Measurements from ENCODE around the gene BYSL.
A peak's percentile ranks its signal among the peaks of the same experiment; 100 is the strongest.

Gene BYSL, protein sequence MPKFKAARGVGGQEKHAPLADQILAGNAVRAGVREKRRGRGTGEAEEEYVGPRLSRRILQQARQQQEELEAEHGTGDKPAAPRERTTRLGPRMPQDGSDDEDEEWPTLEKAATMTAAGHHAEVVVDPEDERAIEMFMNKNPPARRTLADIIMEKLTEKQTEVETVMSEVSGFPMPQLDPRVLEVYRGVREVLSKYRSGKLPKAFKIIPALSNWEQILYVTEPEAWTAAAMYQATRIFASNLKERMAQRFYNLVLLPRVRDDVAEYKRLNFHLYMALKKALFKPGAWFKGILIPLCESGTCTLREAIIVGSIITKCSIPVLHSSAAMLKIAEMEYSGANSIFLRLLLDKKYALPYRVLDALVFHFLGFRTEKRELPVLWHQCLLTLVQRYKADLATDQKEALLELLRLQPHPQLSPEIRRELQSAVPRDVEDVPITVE

DNA sequence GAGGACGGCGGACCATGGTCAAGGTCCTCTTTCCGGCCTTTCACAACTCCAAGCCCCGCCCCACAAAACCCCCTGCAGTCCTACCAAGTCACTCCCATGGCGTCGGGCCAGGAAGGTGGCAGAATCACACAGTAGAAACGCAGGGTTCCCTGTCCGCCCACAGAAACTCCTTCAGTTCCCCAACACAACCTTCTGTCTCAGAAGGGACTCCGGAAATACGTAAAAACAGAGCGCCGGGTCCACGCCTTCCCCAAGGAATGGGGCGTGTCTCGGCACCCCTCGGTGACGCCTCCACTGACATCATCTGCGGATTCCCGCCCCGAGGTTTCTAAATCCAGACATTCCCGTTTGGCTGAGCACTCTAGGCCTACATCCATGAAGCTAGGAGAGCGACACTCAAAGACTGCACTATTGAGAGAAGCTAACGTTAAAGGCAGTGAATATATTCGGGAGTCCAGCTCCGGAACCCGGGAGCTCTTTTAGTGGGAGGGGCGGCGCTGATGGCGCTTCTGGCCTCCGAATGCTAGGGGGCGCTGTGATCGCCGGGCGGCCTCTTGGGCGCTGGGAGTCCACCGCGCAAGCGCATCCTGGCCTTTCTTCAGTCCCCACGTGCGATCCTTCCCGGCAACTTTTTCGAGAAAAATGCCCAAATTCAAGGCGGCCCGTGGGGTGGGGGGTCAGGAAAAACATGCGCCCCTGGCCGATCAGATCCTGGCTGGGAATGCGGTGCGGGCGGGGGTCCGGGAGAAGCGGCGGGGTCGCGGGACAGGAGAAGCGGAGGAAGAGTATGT, at the start of gene BYSL, which contains the start of gene MED20:
Gene BYSL (plus strand): TSS at position 579 of the 791 bp plus-strand sequence. CDS start 64 bp downstream, at position 643.
Gene MED20 (minus strand): TSS at position 219 of the 791 bp plus-strand sequence. CDS start 121 bp downstream, at position 98.
- peak; percentile 91 to 93 for DNase-seq (ENCODE audit: low read depth in 1 of 2, low spot score in 1 of 2)

DNA sequence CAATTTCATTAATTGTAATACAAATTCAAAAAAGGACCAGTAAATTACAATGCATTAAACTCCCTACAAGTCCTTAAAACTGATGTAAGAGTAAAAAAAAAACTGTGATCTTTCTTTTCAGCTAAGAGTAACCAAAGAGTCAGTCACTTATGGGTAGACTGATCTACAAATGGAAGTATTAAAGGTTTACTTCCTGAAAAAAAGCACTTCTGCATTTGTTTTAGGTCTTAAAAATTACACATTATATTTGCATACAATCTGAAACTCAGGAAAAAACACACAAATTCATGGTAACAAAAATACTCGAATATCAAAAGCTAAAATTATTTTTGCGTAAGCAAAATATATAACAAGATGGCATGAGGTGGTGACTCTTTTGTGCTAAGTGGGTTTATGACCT, 49.6 kb upstream of the BYSL start:
- DNase-seq (ENCODE audit: low read depth in 1 of 2, low spot score in 1 of 2): no peak

DNA sequence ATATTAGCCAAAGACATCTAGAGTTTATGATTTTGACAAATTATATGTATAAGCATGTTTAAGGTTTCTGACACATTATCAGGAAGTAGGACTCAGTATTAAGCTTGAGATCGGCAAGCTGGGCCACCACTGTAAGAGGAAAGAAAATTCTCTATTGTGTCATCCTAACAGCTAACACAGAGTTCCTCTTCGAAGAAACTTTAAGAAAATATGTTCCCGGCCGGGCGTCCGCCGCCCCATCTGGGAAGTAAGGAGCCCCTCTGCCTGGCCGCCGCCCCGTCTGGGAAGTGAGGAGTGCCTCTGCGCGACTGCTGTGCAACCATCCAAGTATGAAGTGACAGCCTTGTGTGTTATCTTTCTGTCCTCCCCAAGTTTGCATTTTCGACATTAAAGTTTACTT, 49.2 kb upstream of the BYSL start:
- DNase-seq (ENCODE audit: low read depth in 1 of 2, low spot score in 1 of 2): no peak

DNA sequence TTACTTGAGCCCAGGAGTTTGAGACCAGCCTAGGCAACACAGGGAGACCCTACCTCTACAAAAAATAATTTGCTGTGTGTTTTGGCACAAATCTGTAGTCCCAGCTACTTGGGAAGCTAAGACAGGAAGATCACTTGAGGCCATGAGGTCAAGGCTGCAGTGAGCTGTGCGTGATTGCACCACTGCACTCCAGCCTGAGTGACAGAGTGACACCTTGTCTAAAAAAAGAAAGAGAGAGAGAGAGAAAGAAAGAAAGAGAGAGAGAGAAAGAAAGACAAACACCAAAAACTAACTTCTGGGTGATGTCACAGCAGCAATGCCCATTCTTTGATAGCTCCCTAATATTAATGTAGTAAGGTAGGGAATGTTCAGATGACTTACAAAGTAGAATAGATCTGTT, 46.6 kb upstream of the BYSL start:
- DNase-seq (ENCODE audit: low read depth in 1 of 2, low spot score in 1 of 2): no peak

DNA sequence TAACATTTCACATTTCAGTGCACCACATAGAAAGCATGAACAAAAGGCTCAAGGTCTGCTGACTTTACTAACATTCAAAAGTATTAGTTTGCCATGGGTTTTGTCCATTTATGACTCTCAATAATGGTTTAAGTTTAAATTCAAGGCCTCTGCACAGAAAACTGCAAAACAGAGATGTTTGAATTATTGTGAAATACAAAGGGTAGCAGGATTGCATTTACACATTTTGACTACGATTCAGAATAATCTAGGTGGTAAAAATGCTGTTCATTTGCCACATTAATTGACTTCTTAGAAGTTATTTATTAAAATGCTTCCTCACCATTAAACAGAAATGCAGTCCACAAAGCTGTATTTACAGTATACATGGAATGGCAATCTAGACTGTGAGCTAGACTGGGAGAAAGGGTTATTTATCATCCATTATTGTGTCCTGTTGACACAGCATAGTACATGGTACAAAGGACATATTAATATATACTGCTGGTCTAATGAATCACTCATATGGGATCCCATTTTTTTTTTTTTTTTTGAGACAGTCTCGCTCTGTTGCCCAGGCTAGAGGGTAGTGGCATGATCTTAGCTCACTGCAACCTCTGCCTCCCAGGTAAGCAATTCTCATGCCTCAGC, 44.1 kb upstream of the BYSL start:
- no peak for DNase-seq (ENCODE audit: low read depth in 1 of 2, low spot score in 1 of 2)

DNA sequence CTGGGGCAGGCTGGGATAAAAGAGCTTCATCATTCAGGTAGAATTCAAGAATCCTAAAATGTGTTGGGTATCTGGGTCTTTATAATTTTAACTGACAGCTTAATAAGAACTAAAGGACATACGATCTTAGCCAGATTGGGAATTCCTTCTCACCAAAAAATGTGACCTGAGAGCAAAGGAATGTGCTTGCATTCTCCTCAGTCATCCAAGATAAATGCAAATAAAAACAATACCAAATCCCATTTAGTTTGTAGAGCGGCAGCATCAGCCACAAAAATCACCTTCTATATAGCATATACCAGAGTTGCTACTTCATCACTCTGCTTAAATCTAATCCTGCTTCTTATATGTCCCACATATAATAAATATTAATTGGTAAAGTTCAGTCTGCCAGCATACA, 43.1 kb upstream of the BYSL start:
- no peak for DNase-seq (ENCODE audit: low read depth in 1 of 2, low spot score in 1 of 2)

DNA sequence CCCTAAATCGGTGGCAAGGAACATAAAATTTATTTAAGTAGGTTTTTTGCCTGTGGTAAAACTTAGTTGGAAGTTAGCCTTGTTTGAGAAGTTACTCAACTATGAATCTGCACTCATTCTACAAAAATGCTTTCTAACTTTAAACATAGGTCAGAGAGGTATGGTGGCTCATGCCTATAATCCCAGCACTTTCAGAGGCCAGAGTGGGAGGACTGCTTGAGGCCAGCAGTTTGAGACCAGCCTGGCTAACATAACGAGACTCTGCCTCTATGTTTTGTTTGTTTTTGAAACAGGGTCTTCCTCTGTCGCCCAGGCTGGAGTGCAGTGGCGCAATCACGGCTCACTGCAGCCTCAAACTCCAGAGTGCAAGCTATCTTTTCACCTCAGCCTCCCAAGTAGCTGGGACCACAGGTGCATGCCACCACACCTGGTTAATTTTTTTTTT, 42.3 kb upstream of the BYSL start:
- DNase-seq (ENCODE audit: low read depth in 1 of 2, low spot score in 1 of 2): no peak

DNA sequence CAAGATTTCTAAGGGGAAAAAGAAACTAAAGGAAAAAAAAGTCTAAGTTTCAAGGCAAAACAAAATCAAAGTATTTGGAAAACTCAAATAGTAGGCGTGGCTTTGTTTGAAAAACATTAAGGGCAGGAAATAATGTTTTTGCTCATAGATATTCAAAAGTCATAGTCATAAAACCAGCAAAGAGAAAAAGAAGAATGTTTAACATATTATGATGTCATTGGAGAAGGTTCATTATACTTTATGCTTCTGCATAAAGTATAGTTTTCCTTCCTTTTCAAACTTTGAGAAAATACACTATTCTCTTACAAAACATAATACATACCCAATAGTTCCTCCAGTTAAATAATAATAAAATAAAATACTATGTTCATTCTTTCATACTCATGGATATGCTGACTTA, 39.8 kb upstream of the BYSL start:
- no peak for DNase-seq (ENCODE audit: low read depth in 1 of 2, low spot score in 1 of 2)

DNA sequence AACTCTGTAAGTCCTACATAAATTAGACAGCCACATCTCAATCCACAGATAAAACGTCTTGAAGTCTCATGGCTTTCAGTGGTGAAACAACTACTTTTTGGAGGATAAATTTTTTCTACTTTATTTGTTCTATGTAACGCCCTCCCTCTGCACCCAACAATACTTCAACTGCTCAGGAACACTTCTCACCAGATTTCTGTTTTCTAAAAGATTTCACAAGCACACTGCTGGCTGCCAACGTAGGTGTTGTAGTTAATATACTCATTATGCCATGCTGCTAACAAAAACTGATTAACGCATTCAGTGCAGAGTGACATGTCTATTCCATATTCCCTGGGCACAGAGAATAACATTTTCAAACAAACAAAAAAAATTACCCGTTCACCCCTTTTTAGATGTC, 36.3 kb upstream of the BYSL start:
- no peak for DNase-seq (ENCODE audit: low read depth in 1 of 2, low spot score in 1 of 2)

DNA sequence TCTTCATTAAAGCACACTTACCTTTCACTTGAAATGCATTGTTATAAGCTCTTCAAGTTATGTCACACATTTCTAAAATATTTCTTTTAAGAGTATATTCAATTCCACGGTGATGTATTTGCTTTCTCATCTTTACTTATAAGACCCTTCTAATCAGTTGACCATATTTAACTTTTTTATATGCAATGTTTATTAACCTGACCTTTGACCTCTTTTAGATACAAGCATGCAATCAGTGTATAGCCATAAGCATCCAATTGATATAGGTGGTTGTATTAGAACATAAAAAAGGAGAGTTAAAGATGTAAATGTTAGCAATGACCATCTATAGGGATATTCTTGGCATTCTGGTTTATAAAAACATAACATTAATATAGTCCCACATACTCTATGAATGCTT, 35.4 kb upstream of the BYSL start:
- no peak for DNase-seq (ENCODE audit: low read depth in 1 of 2, low spot score in 1 of 2)

DNA sequence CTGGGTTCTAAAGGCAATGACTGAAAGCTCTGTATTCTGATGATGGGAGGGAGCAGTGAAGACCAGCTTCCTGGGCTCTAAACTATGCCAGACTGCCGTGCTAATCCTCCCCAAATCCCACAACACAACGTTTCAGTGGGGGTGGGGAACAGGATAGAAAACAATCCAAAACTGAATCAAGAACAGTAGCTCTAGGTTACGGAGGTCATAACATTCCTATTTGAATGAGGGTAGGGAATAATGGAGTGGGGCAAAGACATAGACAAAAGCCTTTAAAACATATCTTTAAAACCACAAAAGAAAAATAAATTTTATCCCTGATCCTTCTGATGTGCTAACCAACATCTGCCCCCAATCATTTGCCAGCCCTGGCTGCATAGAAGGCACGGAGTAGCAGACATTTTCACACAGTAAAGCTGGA, 34.0 kb upstream of the BYSL start:
- no peak for DNase-seq (ENCODE audit: low read depth in 1 of 2, low spot score in 1 of 2)

DNA sequence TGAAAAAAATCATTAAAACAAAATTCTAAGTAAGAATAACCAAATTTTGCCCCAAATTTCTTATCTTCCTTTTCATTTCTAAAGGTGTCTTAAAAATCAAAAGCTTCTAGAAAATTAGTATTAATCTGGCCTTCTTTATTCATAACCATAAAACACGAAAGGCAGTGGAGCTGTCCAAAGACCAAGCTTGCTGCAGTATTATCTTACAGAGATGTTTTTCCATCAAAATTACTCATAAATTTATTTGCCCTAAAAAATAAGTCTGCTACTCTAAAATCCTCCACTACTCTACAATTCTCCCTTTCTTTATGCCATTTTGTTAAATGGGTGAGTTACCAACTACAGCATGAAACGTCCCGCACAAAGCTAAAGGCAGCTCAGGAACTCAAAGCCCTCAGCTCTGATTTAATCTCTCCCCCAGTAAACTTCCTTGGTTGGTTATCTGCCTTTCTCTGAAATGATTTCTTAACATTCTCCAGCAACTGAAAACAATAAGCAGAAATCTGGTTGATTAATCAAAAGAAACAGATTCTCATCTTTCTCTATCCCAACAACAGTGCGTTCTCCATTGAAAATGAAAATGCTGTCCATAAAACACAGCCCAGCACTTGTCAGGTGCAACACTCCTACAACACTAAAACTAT, 28.3 kb upstream of the BYSL start:
- no peak for DNase-seq (ENCODE audit: low read depth in 1 of 2, low spot score in 1 of 2)

DNA sequence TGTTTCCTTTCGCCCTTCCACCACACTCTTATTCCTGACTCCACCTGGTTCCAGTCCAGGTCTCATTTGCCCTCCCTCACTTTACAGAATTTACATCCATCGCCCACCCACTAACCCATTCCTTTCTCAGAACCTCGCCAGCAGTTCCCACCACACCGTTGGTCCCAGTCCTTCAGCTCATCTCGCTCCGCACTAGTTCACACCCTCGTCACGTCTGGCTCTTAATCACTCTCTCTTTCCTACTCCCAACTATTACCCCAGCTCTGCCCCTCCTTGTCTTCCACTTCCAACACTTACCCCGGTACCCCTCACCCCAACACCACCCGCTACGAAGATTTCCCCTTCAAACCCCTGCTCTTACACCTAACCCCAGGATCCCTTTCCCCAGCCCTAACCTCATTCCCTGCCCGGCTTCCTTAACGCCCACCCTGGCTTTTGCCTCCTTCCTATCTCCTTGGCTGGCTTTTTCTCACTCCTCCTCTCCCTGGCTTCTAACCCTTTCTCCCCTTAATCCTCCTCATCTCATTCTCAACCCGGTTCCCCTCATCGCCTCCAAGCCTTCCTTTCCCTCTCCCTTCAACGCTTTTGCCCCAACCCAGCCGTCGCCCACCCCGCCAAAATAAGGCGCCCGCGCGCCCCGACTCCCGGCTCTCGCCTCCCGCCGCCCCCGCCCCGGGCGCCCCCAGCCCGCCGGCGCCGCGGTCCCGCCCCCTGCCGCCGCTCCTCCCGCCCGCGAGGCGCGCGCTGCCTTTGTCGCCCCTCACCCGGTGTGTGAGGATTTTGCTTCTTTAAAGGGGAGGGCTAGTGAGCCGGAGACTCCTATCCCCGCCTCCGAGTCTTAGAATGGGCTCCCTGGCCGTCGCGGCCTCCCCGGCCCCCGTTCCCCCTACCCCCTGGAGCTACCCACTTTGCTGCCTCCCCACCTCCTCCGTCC, 26.7 kb upstream of the BYSL start:
- no peak for DNase-seq (ENCODE audit: low read depth in 1 of 2, low spot score in 1 of 2)

DNA sequence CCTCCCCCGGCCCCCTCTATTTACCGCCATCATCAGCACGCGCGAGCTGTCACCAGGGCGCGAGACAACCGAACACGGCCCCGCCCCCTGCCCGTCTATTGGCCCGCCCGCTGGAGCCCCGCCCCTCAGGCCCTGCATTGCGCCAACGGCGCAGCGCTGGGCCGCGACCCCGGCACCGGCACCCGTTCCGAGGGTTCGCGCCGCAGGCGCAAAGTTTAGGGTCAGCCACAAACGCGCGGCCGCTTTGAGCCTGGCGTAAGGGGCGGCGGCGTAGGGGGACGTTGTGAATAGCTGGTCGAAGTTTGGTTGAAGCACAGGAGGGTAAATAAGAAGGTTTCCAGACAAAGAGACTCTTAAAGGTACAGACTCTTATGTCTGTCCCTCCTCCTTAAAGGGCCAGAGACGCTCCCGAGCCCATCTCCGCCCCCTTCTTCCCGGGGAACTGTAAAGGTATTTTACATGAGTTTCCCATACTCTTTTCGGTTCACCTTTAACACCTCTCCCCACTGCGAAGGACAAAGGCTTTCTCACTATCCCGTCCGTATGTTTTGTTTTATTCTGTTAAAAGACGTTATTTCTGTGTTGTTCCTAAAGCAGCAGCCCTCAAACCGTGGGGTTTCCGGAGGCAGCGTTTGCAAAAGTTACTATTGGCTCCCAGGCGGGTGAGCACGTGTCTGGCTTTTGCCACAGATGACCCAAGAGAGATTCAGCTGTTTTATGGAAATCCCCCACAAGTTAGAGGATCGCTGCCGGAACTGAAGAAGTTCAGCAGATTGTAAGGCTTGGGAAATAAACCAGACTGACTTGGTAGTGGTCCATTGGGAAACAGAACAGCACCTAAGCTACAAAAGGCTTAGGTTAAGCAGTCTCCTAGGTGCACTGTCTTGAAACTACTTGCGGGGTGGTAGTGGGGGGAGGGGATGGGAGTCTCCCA, 25.7 kb upstream of the BYSL start, which contains the start of gene USP49:
Gene USP49 (minus strand): TSS at position 76 of the 934 bp plus-strand sequence. CDS start 88,392 bp downstream, outside the sequence.
- peak; percentile 83 to 84 for DNase-seq (ENCODE audit: low read depth in 1 of 2, low spot score in 1 of 2)

DNA sequence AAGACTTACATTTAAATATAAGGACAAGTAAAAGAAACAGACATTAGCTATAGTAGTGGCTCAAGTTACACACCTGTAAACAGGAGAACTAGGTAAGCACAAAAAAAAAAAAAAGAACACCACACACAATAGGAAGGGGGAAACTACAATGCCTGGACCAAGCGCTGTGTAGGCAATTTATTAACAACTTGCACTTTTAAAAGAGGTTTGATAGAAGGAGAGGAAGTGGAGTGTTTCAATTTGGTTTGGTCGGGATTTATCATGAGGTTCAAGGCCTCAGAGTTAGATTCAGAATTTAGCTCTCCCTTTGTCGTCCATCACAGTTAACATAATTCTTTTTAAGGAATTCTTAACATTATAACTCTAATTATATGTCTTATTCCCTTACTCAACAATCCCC, 25.0 kb upstream of the BYSL start:
- DNase-seq (ENCODE audit: low read depth in 1 of 2, low spot score in 1 of 2): no peak

DNA sequence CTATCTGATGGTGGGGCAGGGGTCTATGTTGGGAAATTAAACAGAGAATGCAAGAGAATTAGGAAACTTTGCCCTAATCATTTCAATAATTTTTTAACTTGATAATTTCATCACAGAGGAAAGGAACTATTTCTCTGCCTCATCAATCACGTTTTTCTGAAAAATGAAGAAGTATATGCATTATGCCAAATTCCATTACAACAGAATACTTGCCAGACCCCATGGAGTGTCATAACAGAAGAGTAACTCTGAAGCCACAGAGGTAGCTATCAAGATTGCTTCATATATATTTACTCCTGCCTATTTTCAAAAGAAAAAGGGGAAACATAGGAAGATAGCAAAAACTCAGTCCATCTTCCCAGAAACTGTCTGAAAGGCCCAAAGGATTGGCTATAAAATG, 20.4 kb upstream of the BYSL start:
- DNase-seq (ENCODE audit: low read depth in 1 of 2, low spot score in 1 of 2): no peak

DNA sequence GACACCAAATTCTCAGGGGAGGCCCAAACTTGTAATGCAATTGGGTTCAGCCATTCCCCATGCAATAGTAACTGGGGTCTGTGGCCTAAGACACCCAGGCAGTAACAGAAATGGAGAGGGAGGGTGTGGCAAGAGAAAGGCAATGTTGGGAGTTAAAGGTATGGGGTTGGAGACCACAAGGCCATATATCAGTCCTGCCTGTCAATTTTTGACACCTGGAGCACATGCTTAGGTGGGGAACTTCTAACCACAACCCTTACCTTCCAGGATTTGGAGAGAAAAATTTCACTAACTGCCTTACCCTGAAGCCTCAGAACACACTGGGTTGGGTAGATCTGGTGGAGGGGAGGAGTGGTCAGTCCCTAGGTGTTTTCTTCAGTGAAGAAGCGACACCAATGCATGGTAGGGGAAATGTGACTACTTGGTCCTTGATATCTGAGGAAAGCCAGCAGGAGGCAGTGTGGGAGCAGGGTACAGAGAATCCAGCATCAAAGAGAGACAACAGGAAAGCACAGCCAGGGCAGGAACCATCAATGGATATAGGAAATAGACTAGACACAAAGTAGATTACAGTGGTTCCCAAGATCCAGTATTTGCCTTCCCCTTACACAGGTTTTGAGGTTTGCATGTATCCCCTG, 19.3 kb upstream of the BYSL start:
- DNase-seq (ENCODE audit: low read depth in 1 of 2, low spot score in 1 of 2): peak in 1 of 2 donors; percentile 23

DNA sequence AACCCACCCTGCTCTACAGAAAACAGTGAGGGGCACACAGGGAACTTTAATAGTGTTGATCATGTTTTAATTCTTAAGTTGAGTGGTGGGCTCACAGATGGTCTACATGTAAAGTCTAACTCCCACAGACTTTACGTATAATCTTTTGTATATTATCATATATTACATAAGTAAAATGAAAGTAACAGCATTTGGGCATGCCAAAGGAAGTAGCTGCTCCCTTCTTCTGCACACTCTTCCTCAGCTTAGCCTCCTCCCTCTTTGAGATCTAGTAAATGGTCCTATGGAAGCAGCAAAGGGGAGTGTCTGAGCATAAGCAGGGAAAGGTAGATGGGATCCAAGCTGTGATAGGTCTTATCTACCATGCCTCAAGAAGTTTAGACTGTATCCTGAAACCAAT, 11.6 kb upstream of the BYSL start:
- DNase-seq (ENCODE audit: low read depth in 1 of 2, low spot score in 1 of 2): no peak

Measured in activated T-helper 1 cell treated with anti-CD3 and anti-CD28 coated beads, Interleukin-2, amount 50 U/mL, for 16 hours (primary cell).